B cell (primary cell): ENCODE data around the gene SRC.

ENCODE experiments used
- EZH2 ChIP-seq: IDR thresholded peaks from 2 replicates; pipeline ENCODE4 v1.6.1; 2012; ENCODE audit warnings: borderline replicate concordance, low read depth, mild to moderate bottlenecking, moderate library complexity, low read length; ENCODE audit not compliant: insufficient read depth, poor library complexity, severe bottlenecking
- TF ChIP-seq, protein P1 (sequence below): fragments of 200-600 bp; IDR thresholded peaks from one replicate; pipeline ENCODE4 v1.8.0; 2022; ENCODE audit warnings: antibody characterized with exemption, mild to moderate bottlenecking

DNA sequence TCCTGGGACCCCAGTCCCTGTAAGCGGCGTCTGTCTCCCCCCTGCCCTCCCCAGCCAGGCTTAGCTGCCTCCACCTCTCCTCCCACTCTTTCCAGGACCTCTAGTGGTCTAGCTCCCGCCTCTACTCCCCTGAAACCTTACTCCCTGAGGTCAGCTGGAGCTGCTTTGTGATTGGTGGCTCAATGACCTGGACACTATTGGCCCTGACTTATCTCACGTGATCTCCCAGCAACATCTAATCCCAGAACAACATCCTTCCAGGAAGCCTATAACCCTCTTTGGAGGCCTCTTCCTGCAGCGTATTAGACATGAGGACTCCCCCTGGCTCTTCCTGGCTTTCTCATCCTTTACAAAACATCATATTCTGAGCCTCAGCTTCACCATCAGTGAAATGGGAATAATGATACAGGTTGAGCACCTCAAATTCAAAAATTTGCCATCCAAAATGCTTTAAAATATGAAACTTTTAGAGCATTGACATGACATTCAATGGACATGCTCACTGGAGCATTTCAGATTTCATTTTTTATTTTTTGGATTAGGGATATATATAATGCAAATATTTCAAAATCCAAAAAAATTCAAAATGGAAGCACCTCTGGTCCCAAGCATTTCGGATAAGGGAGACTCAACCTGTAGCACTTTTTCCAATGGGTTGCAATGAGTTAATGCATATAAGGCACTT, 16.3 kb upstream of the SRC start:
- TF ChIP-seq, protein P1, sequence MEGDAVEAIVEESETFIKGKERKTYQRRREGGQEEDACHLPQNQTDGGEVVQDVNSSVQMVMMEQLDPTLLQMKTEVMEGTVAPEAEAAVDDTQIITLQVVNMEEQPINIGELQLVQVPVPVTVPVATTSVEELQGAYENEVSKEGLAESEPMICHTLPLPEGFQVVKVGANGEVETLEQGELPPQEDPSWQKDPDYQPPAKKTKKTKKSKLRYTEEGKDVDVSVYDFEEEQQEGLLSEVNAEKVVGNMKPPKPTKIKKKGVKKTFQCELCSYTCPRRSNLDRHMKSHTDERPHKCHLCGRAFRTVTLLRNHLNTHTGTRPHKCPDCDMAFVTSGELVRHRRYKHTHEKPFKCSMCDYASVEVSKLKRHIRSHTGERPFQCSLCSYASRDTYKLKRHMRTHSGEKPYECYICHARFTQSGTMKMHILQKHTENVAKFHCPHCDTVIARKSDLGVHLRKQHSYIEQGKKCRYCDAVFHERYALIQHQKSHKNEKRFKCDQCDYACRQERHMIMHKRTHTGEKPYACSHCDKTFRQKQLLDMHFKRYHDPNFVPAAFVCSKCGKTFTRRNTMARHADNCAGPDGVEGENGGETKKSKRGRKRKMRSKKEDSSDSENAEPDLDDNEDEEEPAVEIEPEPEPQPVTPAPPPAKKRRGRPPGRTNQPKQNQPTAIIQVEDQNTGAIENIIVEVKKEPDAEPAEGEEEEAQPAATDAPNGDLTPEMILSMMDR, result no peak
- TF ChIP-seq EZH2, result no peak
